Head of caudate nucleus (tissue), 42 donors: Measurements from ENCODE around the gene DNM1.
"Not testable (repeated sequence)": the region's sequence is repeated elsewhere in the genome, so short reads cannot be mapped to it uniquely, and the experiment has no call there.

Experiments used
- DNase-seq, 42 donors: peaks; one replicate each; pipeline versions ENCODE4 v3.0.0 to v3.0.0-alpha.2; 2020 to 2021; ENCODE audit warnings: mixed read lengths in 7 of 42
- intact Hi-C: fragments of 100-400 bp; cut with DNase I; formaldehyde crosslinking; loops from one replicate; pipeline ENCODE4 v1.15.0; 2022

DNM1 gene

DNA sequence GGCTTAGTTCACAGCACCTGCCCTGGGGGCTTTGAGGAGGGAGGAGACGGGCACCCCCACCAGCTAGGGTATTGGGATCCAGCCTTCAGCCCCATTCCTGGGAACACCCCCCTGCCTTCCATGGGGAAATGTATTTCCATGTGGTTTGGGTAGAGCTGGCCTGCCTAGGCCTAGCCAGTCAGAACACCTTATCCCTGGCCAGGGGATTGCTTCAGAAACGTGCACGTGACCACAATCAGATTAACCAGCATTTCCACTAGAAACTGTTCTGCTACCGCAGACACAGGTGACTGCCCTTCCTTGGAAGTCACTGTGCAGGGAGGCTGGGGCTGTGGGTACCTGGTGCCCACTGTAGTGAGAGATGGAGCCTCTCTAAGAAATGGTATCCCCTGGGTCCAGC is 29.1 kb upstream of the DNM1 start:
- no peak for DNase-seq

DNA sequence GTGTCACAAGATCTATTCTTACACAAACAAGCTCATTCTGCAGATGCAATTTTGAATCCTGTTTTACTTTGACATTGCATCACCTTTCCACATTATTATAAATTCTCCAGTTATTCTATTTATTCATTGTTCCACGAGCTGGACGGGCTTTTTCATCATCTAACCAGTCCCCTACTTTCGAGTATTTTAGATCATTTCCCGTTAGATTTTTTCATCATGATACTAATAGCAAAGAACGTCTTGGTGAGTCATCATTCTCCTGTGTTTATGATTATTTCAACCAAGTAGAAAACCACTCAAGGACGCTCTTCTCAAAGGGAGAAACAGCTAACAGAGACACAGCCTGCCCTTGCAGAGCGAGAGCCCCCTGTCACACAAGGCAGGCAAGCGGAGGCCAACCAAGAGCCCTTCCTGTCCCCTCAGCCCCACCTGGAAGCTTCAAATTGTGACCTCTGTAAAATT is 28.0 kb upstream of the DNM1 start:
- DNase-seq = no peak
- intact Hi-C loops = no loop called here

More for the DNA sequence above, 29.1 kb upstream of the DNM1 start:
- intact Hi-C loops = no loop called here

DNA sequence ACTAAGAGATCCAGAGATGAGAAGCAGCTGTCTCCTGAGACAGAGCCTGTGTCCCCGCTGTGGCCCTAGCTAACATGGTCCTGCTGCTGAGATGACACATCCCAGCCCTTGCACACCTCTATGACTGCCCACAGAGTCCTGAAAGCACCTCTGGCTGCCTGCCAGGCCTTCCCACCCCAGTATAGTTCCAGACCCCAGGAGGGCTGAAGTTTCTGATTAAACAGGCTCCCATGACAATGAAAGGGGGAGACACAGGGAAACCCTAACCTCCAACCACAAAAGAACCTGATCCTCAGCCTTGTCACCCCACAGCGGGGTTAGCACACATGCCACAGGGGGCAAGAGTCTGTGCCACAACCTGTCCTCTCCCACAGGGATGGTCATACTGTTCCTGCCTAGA is 27.5 kb upstream of the DNM1 start:
- DNase-seq = no peak
- intact Hi-C loops = no loop called here

DNA sequence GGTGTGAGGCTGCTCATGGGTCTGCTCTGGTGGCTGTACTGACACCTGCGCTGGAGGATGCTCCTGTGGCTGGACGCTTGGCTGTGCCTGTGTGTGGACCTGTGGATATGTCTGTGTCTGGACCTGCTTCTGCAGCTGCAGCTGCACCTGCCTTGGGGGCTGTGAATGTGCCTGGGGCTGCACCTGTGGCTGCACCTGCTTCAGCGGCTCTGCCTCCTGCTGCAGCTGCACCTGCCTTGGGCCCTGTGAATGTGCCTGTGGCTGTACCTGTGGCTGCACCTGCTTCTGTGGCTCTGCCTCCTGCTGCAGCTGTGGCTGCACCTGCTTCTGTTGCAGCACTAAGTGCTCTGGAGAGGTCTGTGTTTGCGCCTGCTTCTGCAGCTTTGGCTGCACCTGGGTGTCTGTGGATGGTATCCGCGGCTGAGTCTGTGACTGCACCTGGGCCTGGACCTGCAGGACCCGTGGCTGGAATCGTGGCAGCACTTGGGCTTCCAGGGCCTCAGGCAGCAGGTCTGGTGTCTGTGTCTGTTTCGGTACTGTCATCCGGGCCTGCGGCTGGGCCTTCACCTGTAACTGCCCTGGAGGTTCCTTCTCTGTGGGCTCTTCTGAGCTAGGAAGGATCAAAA is 24.3 kb upstream of the DNM1 start:
- DNase-seq = no peak
- intact Hi-C loops = no loop called here

DNA sequence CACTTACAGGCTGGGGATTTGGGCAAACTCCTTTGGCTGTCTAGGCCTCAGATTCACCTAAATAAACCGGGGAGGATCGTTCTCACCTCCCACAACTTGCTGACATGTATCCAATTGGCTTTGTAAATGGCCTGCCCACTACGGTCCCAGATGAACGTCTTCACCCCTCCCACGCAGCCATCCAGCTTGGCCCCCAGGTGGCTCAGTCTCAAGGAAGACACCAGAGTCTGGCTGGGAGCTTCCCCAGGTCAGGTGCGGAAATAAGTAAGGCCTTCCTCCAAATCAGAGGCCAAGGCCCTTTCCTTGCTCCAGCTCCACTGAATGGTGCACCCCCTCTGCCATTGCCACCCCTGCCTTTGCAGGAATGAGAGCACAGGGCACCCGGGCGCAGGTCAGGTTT is 23.2 kb upstream of the DNM1 start:
- no peak for DNase-seq

DNA sequence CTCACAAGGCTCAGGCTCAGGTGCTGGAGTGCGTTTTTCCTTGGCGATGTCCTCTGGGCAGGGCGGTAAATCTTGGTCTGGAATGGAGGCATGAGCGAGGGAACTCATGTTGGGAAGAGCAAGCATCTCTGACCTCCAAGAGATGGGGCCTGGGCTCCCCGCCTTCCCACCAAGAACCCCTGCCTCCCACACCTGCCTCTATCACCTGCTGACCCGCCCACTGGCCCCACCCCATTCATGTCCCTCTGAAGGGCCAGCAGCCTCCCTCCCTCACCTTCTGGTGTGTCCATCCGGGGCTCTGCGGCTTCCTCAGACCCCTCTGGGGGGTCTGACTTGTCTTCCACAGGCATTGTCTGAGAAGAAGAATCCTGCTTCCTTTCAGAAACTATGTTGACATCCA is 22.7 kb upstream of the DNM1 start:
- no peak for DNase-seq
- intact Hi-C loops = no loop called here

More for the DNA sequence above, 23.2 kb upstream of the DNM1 start:
- intact Hi-C loops = no loop called here

DNA sequence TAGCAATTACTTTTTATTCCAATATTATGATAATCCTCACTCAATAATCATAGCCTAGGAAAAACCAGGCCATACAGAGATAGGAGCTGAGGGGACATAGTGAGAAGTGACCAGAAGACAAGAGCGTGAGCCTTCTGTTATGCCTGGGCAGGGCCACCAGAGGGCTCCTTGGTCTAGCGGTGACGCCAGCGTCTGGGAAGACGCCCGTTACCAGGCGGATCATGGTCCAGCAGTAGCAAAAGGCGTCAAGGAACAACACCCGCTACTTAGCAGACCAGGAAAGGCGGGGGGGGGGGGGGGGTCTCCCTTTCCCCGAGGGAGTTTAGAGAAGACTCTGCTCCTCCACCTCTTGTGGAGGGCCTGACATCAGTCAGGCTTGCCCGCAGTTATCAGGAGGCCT is 21.7 kb upstream of the DNM1 start:
- intact Hi-C loops = not testable (repeated sequence)
- DNase-seq = peak in 36 of 42 donors; percentile 33 to 83 (median 55)

DNA sequence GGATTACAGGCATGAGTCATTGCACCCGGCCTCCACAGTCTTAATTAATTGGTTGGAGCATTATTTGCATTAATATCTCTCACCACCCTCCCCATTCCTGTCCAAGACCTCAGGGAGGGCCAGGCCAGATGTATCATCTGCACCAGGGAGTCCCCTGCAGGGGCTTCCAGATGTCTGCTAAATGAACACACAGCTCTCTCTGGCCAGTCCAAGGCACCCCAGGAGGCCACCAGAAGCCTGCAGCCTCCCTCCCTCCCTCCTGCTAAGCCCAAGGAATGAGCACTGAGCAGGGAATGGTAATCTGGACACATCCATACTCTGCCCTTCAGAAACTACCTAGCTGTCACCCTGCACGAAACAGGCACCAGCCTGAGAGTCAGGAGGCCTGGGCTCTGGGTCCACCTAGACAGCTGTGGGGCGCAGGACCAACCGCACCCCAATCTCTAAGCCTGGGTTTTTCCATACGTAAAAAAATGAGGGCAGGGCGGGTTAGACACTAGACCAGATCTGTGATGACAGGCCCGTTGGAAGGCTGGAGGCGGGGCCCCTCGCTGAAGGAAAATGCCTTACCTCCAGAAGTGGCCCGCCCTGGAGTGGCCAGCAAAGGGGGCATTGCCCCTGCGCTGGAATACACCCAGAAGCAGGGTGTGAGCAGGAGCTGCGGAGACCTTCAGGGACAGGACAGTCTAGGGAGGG is 20.1 kb upstream of the DNM1 start:
- intact Hi-C loops = no loop called here

DNA sequence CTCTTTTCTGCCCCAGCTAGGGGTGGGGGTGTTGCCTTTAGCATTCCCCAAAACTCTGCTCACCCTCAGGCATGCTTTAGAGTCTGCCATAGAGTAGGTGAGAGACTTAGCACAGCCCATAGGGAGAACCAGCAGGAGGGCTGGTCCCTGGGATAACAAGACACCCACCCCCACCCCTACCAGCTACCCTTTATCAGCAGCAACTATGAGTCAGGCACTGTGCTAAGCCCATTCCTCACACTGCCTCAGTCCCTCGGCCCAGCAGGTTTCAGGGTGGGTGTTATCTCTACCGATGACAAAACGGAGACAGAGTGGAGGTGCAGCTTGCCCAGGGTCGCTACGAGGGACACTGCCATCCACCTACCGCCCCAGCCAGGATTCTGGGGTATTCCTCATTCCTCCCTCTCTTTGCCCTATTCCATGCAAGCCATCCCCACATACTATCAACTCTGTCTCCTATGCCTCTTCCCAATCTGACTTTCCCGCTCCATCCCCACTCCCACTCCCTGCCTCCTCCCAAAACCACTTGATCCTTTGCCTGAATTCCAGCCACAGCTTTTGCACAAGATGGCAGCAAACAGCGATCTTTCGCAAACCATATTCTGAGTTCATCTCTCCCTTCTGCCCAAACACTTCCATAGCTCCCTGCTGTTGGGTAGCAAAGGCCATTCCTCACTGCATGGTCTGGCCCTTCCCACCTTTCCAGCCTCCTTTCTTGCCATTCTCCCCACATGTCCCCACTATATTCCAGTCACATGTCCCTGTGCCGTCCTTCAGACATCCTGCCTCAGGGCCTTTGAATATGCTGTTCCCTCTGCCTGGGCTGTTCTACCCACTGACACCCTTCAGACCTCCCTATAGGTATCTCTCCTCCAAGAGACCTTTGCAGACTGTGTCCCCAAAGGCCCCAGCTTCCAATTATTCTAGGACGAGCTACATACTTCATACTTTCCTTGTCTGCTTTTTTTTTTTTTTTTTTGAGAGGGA is 16.9 kb upstream of the DNM1 start:
- no peak for DNase-seq
- intact Hi-C loops = no loop called here

More for the DNA sequence above, 20.1 kb upstream of the DNM1 start:
- no peak for DNase-seq

DNA sequence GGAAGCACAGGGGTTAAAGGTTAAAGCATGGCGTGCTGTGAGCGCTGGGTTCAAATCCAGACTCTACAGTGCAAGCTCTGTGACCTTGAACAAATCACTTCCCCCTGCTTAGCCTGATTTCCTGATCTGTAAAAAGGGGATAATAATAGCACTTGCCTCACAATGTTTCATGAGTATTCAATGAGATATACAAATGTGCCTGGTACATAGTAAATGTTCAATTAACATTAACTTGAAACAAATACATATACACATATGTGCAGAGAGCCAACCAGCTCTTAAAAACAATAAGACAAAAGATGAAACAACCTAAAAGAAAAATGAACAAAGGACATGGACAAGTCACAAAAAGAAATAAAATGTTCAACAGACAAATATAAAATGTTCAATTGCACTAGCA is 15.8 kb upstream of the DNM1 start:
- intact Hi-C loops = no loop called here
- no peak for DNase-seq

DNA sequence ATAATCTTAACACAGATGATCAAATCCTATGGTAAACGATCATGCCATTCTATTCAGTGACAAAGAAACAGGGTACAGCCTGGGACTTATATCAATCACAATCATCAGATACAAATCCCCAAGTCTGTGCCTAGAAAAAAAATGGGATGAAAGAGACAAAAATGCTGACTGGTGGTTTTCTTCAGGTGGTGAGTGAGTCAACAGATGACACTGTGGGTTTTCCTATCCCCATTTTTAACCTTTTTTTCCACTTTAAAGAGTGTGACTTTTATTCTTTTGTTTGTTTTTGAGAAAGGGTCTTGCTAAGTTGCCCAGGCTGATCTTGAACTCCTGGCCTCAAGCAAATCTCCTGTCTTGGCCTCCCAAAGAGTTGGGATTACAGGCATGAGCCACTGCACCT is 15.0 kb upstream of the DNM1 start:
- no peak for DNase-seq
- intact Hi-C loops = no loop called here

DNA sequence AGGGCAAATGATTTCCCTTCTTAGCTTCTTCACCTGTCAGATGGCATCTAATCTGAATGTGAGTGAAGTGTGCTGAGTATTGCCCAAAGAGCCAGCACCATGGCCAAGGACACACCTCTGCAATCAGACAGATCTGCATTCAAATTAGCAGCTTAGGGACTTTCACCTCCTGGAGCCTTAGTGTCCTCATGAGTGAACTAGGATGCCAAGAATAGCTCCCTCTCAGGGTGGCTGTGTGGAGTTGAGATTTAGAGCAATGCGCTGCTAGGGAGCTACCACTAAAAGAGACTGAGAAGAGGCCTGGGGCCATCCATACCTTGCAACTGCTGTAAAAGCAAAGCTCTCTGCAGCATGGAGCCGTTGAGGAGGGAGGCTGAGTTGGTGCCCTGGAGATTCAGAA is 13.2 kb upstream of the DNM1 start:
- intact Hi-C loops = no loop called here
- DNase-seq = peak in 7 of 42 donors; percentile 17 to 56 (median 34)

DNA sequence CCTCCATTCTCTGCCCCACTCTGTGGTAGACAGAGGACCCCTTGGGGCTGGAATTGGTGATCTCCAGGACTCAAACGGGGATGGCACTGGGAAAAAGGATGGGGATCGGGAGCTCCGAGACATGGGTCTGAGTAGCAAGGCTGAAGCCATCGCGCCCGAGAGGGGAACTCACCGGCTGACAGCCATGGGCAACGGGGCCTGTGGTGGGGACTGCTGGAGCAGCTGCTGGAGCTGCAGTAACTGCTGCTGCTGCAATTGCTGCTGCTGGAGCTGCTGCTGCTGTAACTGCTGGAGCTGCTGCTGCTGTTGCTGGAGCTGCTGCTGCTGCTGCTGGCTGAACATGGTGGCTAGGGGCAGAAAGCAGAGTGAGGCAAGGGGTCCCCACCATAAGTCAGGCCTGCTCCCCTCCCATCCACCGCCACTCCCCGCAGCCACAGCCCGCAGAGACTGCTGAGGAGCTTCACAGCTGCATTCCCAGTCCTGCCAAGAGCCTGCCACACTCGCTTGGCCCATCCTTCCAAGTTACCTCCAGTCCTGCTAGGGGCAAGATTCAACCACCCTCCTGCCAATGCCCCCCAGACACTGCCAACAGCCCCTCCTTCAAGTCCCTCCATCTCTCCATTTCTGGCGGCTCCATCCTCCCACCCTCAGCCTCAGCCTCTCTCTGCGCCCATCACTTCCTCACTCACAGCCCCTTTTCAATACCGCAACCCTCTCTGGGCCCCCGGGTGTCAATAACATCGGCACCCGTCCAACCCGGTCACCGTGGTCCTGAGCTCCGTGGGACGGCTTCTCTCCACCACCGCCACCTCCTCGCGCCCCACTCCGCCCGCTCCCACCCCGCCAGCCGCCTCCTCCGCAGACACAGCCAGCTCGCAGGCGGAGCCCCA is 12.4 kb upstream of the DNM1 start:
- intact Hi-C loops = no loop called here
- peak in 32 of 42 donors; percentile 20 to 63 (median 42) for DNase-seq

DNA sequence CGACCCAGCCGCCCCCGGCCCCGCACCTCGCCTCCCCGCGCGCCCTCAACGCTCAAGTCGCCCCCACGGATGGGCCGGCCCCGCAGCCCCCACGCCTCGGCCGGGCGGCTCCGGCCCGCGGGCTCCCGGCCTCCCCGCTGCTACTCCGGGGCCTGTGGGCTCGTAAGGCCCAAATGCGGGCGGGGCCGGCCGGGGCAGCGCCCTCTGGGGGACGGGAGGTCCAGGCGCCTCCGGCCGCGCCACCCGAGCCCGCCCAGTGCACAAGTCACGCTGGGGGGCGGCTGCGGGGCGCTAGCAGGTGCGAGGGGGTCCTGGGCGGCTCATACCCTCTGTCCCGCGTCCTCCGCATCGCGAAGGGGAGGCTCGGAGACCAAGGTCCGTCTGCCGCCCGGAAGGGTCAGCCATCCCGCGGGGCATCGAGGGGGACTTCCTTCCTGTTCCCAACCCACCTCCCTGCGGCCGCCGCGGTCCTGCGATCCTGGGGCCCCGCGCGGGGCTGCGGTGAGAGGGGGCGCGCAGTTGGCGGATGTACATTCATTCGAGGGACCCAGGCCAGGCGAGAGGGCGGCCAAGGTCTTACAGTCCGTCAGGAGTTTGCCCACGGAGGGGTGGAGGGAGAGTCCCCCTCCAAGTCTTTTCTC is 11.7 kb upstream of the DNM1 start, which contains the start of gene CIZ1:
Gene CIZ1 (minus strand): TSS at position 167 of the 641 bp plus-strand sequence. CDS start 715 bp downstream, outside the sequence.
- peak in 41 of 42 donors; percentile 29 to 91 (median 78) for DNase-seq
- intact Hi-C loops = no loop called here

DNA sequence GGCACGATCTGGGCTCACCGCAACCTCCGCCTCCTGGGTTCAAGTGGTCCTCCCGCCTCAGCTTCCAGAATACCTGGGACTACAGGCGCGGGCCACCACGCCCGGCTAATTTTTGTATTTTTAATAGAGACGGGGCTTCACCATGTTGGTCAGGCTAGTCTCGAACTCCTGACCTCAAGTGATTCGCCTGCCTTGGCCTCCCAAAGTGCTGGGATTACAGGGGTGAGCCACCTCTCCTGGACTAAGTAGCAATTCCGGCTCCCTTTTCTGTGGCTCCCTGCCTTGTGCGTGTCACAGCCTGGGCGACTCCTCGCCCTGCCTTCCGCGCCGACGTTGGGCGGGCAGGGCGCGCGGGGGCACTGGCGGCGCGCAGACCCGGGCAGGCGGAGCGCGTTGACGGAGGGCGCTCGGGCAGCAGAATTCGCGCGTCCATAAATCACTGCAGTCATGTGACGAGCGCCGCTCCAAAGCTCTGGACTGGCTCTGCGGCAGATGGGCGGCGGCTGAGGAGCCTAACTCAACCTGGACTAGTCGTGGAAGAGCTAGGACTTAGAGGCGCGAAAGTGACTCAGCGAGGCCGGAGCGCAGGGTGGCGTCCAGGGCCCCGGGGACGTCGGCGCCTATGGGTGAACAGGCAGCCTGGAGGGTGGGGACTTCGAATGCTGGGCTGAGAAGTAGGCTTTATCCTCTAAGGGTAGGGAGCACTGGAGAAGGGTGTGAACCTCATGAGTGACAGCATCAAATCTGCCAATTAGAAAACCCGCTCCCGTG is 10.4 kb upstream of the DNM1 start:
- peak in 39 of 42 donors; percentile 24 to 88 (median 72) for DNase-seq
- intact Hi-C loops = no loop called here

DNA sequence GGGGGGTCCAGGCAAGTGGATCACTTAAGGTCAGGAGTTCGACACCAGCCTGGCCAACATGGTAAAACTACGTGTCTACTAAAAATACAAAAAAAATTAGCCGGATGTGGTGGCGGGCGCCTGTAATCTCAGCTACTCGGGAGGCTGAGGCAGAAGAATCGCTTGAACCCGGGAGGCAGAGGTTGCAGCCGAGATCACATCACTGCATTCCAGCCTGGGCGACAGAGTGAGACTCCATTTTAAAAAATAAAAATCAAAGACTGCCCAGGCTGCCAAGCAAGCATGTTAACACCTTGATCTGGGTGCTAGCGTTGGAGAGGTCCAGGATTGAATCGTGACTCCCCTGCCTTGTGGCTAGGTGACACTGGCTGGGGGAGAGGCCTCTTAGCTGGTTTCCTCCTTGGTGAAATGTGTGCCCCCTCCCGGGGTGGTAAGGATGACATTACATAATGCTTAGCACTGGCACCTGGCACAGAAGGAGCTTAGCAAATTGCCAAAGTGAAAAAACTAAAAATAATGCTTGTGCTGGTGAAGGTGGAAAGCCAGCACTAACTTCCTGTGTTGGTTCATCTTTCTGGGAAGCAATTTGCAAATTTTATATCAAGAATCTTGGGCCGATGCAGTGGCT is 9.6 kb upstream of the DNM1 start:
- intact Hi-C loops = no loop called here
- DNase-seq = peak in 11 of 42 donors; percentile 20 to 78 (median 47)
